Measurements from ENCODE around the gene MTHFS.
"Not testable (repeated sequence)": the region's sequence is repeated elsewhere in the genome, so short reads cannot be mapped to it uniquely, and the experiment has no call there.

MTHFS gene

DNA sequence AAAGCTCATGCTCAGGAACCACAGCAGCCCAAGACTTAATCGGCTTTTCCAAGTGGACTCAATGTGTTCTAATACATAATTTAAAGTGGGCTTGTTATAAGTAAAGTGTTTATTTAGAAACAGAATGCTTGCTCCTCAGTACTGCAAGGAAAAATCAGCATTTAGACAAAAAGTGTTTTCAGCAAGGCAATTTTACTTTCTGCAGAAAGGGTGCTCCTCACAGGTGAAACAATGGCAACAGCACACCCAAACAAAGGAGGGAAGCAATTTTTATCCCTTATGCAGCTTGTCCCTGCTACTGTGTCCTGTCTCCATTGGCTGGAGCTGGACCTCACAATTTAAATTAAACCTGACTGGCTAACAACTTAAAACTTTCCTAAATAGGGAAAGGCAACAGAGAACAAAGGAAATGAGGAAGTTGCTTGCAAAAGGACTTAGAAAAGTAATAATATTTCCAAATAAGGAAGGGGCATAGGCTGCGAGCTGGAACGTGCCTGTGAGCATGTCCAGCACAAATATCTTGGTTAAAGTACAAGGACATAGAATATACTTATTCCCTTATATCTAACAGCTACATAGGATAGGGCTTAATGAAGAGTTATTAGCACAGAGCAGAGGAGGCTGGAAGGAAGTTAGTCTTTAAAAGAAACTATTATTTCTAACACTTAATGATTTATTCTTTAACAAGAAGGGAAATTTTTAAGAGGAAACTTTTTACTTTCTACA, 19.1 kb upstream of the MTHFS start:
- not testable (repeated sequence) for DNase-seq (ENCODE audit: low spot score)

DNA sequence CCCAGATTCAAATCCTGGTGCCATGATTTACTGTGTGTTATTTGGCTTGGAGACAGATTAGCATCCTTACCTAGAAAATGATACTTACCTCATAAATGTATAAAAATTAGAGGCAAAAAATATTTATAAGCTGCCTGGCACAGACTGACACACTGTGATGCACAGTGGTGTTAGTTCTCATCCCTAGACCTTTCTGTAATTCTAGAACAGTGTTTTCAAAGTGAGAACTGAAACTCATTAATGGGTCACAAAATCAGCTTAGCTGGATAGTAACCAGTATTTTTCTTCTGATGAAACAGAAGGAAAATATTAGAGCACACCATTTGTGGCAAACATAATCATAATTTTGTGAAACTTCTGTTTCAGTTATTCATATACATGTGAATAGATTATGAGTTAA, 17.9 kb upstream of the MTHFS start:
- no peak for DNase-seq (ENCODE audit: low spot score)

DNA sequence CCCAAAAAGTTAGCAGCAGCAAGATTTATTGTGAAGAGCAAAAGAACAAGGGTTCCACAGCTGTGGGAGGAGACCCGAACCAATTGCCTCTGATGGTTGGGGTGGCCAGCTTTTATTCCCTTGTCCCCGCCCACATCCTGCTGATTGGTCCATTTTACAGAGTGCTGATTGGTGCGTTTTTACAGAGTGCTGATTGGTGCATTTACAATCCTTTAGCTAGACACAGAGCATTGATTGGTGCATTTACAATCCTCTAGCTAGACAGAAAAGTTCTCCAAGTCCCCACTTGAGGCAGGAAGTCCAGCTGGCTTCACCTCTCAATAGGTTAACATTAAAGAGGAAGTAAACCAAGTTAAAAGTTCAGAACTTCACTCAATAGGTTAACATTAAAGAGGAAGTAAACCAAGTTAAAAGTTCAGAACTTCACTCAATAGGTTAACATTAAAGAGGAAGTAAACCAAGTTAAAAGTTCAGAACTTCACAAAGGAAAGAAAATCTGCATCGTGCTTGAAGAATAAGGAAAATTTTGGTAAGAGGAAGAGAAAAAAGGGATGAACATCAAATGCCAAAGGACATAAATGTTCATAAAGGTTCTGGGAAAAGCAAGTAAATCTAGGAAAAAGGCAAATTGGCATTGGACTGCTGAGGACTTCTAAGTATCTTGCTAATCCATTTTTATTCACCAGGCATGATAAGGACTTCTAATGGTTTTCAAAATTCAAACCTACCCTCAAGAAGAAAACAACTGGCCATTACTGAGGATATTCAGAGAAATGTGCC, 12.9 kb upstream of the MTHFS start:
- DNase-seq (ENCODE audit: low spot score), result not testable (repeated sequence)

DNA sequence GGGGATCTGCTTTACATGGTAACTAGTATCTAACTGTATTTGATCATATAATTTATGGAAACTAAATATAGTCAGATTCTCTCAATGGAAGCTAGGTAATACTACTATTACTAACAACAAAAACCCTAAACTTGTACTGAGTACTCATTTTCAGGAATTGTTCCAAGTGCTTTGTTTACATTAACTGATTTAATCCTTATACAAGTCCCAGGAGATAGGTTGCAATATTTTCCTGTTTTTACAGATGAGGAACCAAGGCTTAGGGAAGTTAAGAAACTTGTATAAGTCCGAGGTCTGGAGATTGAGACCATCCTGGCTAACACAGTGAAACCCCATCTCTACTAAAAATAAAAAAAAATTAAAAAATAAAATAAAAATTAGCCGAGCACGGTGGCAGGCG, 7.5 kb upstream of the MTHFS start:
- DNase-seq (ENCODE audit: low spot score), result no peak

DNA sequence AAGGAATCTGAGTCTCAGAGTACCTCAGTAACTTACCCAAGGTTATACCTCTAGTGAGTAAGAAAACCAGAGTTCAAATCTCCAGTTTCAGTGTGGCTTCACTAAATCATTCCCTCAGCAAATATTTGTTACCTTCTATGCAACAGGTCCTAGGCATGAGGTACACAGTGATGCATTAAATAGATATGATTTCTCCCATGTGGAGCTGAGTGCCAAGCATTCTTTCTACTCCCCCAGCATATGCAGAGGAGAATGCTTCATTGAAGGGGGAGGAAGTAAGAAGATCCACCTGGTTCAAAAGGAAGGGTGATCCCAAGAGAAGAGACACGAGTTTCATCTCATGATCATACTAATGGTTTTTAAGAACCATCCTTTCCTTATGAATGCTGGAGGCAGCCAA, 6.8 kb upstream of the MTHFS start:
- DNase-seq (ENCODE audit: low spot score), result no peak

DNA sequence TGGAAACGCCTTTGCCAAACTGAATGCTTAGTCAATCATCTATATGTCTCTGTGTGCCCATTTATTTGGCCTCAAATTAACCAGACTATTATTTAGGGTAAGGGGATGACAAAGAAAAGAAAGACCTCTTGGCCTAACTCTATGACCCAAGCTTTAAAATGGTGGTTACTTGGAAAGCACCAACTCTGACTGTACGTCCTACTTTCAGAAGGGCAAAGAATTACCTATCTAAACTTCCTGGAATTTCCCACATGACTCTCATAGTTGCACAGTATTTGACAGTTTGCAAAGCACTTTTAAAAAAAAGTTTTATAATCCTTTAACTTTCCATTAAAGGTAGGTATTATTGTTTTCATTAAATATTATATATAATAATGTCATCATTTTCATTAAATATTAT, 6.3 kb upstream of the MTHFS start:
- DNase-seq (ENCODE audit: low spot score), result no peak

DNA sequence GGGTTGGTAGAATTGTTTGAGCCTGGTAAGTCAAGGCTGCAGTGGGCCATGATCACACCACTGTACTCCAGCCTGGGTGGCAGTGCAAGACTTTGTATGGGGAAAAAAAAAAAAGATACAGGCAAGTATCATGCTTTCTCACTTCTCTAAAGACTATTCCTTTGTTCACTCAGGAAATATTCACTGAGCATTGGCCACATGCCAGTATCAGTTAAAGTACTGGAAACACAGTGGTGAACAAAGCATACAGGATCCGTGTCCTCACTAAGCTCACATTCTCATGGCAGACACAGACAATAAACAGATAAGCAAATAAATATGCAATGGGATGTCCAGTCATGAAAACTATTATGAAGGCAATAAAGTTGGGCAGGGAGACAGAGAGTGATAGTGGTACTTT, 5.1 kb upstream of the MTHFS start:
- no peak for DNase-seq (ENCODE audit: low spot score)

DNA sequence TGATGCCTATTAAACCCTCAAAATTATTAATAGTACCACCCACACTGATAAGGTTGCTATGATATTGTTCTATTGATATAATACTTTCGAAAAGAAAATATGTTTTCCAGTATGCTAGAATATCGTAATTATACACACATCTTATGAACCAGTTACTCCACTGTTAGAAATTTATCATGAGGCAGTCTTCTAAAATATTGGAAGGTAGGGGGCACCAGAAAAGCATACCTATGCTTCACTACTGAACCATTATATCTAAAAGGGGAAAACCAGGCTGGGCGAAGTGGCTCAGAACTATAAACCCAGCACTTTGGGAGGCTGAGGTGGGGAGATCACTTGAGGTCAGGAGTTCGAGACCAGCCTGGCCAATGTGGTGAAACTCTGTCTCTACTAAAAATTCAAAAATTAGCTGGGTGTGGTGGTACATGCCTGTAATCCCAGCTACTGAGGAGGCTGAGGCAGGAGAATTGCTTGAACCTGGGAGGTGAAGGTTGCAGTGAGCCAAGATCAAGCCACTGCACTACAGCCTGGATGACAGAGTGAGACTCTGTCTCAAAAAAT, 4.1 kb upstream of the MTHFS start:
- not testable (repeated sequence) for DNase-seq (ENCODE audit: low spot score)

DNA sequence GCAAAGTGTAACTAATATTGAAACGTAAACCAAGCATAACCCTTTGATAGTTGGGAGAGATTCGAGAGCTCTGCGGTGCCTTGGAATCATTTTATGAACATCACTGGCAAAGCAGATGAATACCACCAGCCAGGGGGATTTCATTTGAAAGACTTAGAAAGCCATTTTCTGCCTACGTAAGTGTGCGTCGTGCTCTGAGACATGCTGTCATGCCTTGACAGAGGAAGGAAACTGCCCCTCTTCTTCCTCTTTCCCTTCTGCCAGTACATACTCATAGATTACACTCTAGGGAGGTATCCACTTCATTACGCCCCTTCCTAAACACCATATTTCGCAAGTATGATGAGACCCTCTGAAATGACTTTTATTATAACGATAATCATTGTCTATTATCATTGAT, 3.3 kb upstream of the MTHFS start:
- DNase-seq (ENCODE audit: low spot score), result no peak

DNA sequence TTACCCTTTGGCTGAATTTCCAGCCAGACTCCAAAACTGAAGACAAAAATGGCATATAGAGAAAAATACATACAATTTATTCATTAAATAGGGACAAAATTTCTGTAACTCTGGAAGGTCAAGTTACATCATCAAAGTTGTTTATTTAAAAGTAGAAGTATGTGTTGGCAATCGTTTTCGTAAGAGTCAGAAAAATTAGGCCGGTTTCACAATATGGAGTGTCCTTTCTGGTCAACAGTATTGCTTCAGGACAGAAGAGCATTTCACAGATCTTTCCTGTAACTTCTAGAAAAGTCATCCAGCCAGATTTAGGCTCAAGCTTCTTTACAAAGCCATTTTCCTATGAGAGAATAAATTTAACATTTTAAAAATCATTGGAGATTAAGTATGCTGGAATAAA, 2.0 kb upstream of the MTHFS start:
- DNase-seq (ENCODE audit: low spot score), result not testable (repeated sequence)

DNA sequence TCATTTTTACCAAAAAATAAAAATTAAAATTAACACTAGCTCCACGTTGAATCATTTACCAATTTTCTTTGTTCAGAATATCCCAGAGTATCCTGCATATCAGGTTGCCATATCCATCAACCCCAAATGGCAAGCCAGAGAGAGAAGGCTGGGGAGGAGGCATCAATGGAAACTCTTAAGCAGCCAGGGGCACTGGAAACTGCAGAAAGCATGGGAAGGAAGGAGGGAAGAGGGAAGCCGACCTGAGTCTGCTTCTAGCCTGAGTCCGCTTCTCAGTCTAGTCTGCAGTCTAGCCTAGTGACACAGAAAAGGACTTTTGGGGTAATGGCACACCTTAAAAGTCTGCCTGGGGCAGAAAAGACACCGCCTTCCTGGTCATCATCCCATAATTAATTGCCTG, 1.6 kb upstream of the MTHFS start:
- no peak for DNase-seq (ENCODE audit: low spot score)

DNA sequence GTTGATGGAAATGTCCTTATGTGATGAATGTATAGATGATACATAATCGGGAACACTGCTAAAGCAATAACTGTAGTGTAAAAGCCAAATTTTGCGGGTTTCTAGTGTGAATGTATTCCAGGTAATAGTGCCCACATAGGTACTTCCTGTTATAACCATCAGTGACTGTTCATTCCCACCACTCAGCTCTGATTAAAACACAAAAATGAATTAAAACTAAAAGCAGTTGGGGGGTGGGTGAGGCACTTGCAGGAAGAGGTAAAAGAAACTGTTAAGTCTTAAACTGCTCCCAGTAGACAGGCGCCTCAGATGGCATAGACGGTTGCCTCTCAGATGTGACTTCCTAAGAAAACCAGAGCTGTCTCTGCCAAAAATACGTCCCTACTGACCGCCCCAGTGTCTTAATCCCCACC, 893 bp upstream of the MTHFS start:
- DNase-seq (ENCODE audit: low spot score), result peak; percentile 12

DNA sequence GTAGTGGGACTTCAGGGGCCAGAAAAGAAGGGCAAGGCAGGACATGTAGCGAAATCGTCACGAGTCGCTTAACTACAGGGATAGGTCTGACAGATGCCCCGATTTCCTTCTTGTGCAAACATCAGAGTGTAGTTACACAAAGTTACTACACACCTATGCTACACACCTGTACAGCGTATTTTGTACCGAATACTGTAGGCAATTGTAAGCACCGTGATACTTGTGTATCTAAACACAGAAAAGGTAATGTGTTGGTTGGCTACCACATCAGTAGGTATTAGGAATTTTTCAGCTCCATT, 515 bp upstream of the MTHFS start:
- no peak for DNase-seq (ENCODE audit: low spot score)

DNA sequence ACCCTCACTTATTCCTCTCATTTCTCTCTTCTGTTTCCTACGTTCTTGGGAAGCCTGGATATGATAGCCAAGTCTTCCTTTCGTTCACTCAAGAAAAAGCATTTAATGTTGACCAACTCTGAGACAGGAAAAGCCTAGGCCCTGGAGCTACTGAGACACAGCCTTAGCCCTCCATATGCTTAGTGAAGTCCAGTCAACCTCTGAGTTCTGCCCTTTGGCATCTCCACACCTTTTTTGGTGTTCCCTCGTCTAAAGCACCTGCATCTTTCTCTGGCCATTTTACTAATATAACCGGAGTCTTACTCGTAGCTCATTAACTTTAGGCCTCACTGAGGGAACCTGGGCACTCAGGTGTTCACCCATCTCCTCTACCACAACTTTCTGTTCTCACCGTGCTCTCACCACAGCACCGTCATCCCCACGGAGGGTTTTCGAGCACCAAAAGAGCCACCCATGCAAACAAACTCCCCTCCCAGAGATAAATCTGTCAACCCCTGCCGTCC, 632 bp downstream of the MTHFS start:
- DNase-seq (ENCODE audit: low spot score), result peak; percentile 1

DNA sequence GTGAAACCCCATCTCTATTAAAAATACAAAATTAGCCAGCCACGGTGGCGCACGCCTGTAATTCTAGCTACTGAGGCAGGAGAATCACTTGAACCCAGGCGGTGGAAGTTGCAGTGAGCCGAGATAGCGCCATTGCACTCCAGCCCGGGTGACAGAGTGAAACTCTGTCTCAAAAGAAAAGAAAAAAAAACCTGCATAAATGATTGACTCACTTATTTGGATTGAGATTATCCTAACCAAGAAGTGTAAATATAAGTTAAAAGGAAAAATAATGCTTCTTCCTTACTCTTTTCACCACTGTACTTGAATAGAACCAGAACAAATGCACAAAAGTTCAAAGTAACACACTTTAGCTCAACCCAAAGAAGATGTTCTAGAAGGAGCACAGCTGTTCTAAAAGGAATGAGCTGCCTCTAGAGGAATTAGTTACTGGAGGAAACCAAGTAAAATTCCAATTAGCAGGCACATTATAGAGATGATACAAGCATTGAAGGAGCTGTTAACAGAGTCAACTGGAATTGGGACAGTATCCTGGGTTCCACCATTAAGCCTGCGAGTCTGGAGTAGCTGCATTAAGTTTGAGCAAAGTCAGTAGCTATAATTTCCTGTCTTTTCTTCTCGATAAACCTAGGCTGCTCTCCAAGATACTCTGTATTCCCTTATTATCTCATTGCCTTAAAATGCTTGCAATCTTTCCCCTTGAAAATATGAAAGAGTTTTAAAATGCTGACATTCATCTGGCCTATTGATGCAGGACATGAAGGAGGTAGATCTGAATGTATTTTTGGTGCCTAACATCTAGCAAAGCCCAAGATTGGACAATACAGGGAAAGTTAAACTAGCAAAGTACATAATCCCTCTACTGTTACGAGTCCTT, 9.5 kb downstream of the MTHFS start:
- no peak for DNase-seq (ENCODE audit: low spot score)

DNA sequence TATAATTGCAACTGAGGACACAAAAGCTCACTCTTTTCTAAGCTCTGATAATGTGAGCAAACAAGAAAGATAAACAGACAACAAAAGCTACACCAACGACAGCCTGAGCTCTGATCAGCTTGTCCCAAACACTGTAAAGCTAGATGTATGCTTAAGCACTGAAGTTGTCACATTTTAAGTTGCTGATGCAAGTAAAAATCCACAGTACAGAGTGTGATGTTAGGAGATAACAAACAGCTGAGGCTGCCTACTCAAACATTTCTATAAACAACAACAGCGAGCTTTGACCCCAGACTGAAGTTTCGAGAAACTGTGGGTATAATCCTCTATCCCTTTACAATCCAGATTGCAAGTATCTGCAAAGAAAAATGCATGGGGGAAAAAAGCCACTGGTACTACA, 10.7 kb downstream of the MTHFS start:
- no peak for DNase-seq (ENCODE audit: low spot score)

DNA sequence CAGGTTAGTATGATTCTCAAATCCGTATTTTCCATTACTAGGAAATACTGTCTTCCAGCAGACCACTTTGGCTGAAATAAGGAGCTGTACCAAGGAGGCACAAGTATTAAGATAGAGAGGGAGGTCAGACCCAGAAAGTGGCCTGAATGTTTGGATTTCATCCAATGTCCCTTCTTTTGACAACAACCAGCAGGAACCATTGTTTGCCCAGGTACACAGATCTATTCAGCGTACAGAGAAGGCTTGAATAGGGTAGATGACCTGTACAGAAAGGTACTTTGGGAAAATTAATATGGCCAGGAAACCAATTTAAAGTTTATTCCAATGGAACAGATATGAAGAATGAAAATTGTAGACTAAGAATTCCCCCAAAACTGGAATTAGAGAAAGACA, 12.6 kb downstream of the MTHFS start:
- no peak for DNase-seq (ENCODE audit: low spot score)

DNA sequence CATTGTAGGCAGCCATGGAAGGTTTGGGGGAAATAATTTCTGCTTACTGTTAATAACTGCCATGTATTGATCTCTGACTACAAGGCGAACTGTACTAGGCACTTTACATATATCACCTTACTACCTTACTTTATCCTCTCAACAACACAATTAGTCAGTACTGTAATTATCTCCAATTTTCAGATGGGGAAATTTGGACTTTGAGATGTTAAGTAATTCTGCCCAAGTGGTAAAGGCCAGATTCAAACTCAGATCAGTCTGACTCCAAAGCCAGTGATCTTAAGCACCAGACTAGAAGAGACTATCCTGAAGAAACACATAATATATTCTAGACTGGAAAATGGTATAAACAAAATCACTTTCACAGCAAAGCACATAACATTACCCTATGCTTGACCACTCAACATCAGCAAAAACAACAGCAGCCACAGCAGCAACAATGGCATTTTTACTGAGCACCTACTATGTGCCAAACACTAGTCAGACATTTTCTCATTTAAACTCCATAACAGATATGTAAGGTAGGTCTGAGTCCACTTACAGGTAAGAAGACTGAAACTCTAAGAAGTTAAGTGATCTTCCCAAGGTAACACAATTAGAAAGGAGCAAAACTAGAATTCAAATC, 13.1 kb downstream of the MTHFS start:
- no peak for DNase-seq (ENCODE audit: low spot score)

DNA sequence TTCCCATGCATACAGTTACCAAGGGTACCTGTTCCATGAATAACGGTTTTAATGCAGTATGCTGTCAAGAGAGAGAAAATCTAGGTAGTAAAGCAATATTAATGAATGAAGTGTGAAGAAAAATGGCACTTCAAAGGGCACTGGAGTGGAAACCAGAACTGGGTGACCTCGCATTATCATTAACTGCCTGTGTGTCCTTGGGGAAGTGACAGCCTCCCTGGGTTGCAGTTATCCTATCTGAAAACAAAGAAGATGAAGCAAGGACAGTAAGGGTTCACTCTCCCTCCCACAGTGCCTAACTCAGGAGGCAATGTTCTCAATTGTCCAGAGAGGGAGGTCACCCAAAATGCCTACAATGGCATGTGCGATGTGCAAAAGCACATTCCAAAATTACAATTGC, 15.1 kb downstream of the MTHFS start:
- DNase-seq (ENCODE audit: low spot score), result no peak

DNA sequence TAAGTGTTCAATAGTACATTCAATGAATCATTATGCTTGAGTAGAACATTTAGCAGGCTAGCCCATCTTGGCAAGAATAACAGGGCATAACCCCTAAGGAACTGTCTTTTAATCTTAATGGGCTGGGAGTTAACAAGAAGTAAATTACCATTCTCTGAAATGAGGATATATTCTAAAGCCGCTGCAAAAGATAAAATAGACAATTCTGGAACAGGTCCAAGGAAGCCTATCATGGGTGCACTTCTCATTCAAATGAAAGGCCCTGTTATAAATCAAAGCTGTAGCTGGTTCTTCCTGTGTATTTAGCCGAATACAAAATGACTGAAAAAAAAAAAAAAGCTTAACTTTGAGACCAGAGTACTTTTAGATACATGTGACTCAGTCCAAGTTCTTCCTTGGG, 15.6 kb downstream of the MTHFS start:
- DNase-seq (ENCODE audit: low spot score), result no peak

DNA sequence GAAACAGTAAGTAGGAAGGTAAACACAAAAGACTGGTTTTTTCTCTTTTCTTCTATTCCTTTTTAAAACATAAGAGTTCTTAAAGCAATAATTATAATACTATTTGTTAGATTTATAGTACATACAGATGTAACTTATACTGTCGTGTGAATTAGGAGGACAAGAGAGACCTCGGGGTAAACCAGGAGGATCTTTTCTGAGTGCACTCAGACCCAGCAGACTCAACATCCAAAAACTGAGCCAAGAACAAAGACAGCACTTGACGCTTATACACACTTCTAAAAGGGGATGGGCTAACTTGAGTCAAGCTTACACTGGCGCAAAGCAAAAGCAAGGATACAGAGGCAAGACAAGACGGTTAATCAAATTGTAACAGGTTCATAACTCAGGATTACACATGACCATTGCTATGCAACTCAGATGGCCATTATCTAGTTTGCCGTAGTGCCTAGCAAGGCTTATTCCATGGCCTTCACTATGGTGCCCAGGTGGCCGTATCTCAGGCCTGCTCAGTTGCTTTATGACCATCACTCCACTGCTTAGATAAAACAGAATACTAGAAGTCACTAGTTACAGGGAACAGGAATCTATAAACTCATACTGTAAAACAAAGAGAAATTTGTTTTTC, 18.6 kb downstream of the MTHFS start:
- DNase-seq (ENCODE audit: low spot score), result no peak

DNA sequence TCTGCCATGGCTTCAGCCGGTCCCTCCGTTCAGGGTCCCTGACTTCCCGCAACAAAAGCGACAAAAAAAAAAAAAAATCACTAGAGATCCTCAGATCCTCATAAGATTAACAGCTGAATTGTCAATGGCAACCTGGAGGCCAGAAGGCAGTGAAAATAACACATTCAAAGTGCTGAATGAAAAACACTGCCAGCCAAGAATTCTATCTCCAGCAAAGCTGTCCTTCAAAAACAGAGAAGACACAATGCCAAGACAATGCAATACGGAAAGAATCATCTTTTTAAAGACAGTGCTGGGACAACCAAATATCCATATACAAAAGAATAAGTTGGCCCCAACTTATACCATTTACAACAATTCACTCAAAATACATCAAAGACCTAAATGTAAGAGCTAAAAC, 21.6 kb downstream of the MTHFS start:
- DNase-seq (ENCODE audit: low spot score), result no peak
